ENCODE results near the gene SPACDR.

DNA sequence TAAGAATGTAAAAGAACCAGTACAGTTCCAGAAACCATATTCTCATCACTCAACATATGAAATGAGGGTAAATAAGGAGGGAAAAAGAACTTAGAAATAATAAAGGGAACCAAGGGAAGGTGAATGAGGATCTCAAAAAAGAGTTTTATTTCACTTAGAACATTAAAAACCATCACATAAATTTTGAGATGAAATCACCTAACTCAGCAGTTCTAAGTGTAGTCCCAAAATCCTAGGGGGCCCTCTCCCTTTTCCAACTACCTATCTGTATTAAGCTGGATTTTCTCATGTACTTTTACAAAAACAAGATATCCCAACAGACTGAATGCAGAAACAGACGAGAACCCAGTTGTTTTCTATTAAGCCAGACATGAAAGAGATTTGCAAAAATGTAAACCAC lies 38.7 kb downstream of the SPACDR start:
- no peak for TF ChIP-seq POLR2A (IDR thresholded peaks at IDR 0.05)
- TF ChIP-seq, protein P1, sequence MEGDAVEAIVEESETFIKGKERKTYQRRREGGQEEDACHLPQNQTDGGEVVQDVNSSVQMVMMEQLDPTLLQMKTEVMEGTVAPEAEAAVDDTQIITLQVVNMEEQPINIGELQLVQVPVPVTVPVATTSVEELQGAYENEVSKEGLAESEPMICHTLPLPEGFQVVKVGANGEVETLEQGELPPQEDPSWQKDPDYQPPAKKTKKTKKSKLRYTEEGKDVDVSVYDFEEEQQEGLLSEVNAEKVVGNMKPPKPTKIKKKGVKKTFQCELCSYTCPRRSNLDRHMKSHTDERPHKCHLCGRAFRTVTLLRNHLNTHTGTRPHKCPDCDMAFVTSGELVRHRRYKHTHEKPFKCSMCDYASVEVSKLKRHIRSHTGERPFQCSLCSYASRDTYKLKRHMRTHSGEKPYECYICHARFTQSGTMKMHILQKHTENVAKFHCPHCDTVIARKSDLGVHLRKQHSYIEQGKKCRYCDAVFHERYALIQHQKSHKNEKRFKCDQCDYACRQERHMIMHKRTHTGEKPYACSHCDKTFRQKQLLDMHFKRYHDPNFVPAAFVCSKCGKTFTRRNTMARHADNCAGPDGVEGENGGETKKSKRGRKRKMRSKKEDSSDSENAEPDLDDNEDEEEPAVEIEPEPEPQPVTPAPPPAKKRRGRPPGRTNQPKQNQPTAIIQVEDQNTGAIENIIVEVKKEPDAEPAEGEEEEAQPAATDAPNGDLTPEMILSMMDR (IDR thresholded peaks at IDR 0.05), result no peak

Data from adrenal gland (tissue), 5 donors.